Prostate gland (tissue), 2 donors: Measurements from ENCODE around the gene BLOC1S5.

Experiments used
- POLR2A ChIP-seq: fragments of 450-650 bp; IDR thresholded peaks from one replicate; pipeline ENCODE4 v1.6.1; 2016; ENCODE audit warnings: antibody characterized with exemption, mild to moderate bottlenecking
- TF ChIP-seq, protein P1 (sequence below), 4 experiments: fragments of 200-600 bp in 2 of 4; fragments of 450-650 bp in 2 of 4; sonication (generic) in 2 of 4; IDR thresholded peaks; 1 replicate in 3 of 4; 2 replicates in 1 of 4; pipeline ENCODE4 v1.5.1; 2016 to 2019; ENCODE audit warnings: antibody characterized with exemption in 4 of 4, mild to moderate bottlenecking in 2 of 4, moderate library complexity in 2 of 4

DNA sequence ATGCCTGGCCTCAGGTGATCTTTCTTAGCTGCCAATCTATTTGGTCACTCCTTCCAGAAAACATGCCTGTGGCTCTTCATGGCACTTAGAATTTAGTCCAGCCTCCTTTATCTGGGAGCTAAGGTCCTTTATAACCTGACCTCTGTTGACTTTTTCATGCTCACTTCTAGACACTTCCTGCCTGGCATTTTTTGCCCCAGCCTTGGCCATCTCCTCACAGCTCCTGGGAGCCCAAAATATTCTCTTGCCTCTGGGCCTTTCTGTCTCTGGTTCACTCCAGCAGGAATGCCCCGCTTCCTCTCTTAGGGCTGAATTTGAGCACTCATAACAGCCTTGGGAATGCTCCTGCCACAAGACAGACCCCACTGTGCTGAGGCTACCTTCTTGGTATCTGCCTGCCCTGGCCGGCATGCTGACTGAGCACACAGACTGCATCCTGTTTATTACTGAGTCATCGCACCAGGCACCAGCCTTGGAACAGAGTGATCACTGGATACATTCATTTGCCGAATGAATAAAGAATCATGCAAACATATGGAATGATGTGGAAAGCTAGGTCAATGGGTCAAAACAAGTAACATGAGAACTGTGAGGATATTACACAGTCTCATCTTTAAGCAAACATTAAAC, 44.0 kb upstream of the BLOC1S5 start:
- TF ChIP-seq, protein P1, sequence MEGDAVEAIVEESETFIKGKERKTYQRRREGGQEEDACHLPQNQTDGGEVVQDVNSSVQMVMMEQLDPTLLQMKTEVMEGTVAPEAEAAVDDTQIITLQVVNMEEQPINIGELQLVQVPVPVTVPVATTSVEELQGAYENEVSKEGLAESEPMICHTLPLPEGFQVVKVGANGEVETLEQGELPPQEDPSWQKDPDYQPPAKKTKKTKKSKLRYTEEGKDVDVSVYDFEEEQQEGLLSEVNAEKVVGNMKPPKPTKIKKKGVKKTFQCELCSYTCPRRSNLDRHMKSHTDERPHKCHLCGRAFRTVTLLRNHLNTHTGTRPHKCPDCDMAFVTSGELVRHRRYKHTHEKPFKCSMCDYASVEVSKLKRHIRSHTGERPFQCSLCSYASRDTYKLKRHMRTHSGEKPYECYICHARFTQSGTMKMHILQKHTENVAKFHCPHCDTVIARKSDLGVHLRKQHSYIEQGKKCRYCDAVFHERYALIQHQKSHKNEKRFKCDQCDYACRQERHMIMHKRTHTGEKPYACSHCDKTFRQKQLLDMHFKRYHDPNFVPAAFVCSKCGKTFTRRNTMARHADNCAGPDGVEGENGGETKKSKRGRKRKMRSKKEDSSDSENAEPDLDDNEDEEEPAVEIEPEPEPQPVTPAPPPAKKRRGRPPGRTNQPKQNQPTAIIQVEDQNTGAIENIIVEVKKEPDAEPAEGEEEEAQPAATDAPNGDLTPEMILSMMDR (IDR thresholded peaks at IDR 0.05): no peak
- TF ChIP-seq POLR2A: no peak
